DMS53 treated with DMSO at 0.1 percent for 48 hours (cell line): ENCODE data around the gene AIP.

ENCODE experiments used
- DNase-seq: peaks from one replicate; lab custom pipeline; 2025; ENCODE audit not compliant: unreplicated experiment; lab: John Stamatoyannopoulos, UW

AIP gene

DNA sequence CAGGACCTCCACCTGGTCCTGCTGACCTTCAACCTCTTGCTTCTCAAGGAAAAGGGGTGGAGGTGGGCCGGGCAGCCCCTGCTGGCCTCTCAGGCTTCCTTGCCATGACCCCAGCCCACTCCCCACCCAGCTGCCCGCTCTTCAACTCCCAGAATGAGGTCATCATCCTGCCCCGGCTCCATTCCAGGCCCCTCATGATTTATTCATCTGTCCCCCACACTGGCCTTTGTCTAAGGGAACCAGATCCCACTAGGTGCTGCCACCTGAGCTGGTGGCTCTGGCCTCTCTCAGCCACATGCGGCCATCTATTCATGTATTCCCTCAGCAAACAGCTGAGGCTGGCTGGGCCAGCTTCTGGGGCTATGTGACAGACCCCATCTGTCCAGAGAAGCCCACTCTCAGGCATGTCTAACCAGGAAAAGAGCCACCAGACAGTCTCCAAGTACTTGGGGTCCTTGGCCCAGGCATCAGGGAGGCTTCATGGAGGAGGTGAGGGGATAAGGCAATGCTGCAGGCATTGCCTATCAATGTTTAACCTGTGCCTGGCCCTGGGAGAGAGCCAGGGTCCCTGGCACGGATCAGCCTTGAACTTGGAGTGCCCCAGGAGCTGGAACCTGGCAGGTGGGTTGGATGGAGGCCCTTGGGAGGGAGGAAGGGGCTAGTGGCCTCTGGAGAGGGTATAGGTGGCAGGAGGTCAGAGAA, 42.6 kb downstream of the AIP start:
- DNase-seq = no peak

DNA sequence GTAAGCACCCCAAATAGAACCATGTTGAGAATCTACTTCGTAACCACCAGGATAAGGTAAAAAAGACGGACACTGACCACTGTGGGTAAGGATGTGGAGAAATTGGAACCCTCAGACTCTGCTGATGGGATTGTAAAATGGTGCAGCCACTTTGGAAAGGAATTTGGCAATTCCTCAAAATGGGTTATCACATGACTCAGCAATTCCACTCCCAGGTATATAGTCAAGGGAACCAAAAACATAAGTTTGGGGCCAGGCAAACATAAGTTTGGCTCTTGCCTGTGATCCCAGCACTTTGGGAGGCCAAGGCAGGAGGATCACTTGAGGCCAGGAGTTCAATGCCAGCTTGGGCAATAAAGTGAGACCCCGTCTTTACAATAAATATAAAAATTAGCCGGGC, 45.5 kb downstream of the AIP start:
- DNase-seq = no peak

DNA sequence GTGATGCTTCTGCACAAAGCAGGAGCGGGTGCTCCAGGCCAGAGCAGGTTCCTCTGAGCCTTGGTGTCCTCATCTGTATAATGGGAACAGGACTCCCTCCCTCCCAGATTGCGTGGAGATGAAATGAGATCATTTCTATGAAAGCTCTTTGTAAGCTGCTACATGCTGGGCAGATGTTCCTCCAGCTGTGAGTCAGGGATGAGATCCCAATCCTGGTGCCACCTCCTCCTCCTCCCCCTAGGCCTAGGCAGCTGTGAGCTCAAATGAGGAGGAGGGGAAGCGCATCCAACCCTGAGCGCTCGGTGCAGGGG, 47.4 kb downstream of the AIP start:
- DNase-seq = no peak

DNA sequence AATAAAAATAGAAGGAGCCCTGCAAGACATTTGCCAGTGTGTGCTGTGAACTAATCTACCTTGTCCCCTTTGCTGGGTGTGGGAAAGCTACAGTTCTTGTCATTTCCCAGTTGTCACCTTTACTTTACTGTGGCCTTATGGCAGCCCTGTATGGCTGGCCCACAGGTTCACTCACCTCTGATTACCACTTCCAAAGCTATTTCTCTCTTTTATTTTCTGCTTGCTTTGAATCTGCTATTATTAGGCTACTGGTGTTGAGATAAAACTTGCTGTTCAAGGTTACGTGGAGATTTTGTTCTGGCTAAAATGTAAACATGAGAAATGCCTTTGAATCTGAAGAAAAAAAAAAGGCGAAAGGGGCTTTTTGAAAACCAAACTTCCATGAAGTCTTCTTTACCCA, 50.1 kb downstream of the AIP start:
- no peak for DNase-seq

DNA sequence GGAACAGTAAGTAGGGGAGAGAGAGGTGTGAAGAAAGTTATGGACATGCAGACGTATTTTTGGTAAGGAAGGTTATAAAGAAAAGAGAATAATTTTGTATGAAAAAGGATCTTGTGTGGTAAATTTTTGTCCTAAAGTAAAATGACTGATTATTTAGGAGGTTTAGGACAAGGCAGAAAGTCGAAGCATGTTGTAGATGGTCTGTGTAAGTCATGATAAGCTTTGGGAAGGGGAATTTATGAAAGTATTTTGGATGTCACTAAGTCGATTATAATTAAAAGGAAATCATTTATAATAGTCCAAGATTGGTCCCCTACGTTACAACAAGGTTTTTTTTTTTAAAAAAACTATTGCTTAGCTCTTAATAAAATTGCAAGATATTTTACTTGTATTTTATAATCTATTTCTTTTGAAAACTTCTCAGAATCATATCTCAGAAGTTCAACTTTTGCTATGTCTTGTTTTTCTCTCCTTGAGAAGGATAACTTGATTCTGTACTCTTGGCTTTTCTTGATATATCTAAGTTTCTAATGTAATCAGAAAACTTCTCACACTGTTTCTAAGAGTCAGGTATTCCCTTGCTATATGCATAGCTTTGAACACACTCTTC, 51.3 kb downstream of the AIP start:
- DNase-seq = no peak

DNA sequence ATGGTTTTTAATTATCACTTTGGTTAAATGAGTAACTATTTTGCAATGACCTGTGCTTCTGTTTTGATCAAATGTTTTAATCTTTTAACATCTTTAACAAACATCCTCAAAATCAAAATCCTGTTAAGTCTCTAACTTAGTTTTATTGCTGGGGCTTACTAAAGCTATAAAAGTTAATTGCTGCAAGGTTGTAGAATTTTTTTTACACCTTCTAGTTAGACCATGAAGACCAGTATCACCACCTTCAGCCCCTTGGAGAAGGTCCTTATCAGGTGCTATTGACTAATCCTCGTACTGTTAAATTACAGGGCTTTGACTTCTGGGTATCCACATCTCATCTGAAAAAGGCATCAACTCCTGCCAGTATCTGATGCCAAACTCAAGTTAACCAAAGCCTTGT, 52.7 kb downstream of the AIP start:
- no peak for DNase-seq

DNA sequence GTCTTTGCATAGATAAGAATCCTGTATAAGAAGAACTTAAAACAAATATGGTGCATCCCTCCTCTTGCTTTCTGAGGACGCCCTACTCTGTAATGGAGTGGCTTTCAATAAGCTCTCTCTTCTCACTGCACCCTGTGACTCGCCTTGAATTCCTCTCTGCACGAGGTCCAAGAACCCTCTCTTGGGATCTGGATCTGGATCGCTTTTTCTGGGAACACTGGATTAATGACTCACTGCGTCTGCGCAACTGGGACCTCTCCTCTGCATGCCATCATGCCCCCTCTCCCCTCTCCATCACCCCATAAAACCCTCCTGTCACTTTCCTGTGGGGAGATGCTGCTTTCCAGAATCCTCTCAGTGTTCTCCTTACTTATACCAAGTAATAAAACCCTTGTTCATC, 55.5 kb downstream of the AIP start:
- DNase-seq = no peak

DNA sequence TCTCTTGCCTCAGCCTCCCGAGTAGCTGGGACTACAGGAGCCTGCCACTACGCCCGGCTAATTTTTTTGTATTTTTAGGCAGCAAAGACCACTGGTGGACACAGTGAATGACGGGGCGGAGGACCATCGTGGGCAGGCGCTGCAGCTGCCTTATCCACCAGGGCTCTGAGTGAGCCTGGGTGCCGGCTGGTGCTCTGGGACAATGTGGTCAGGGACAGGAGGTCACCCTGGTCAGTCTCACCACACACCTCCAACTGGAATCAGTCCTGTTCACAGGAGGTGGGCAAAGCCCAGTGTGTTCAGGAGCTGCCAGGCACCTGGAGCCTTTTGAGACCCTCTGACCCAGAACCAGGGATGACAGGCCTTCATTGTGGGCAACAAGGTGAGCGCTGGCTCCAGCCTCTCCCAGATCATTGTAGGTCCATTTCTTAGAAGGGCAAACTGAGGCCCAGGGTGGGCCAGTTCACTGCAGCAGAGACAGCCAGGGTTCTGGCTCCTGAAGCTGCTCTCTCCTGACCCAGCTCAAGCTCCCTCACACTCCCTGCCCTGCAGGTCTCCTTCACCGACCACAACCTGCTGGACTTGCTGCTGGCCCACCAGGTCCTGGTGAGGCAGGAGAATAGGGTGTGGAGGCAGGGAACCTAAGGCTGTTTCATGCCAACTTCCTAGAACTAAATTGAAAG, 56.1 kb downstream of the AIP start:
- DNase-seq = no peak

DNA sequence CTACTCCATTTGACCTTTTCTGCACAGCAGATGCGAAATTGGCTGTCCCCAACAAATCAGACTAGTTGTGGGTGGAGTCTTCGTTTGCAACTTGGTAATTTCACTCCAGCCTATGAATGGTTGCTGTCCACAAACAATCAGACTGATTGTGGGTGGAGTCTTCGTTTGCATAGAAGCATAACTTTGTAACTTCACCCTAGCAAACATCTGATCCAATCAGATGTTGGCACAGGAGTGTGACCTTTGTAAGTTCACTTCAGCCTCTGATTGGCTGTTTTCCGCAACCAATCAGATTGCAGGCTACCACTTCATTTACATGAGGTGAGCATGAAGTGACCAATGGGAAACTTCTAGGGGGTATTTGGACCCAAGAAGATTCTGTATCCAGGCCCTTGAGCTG, 56.7 kb downstream of the AIP start:
- no peak for DNase-seq
